ENCODE measurements around the gene CCDC157. TPM values are rescaled to one million over a fixed set of nuclear protein-coding genes. Genes with fewer than 3 reads are reported as not detected.

CCDC157 gene
- total RNA-seq, 6 experiments from 2014 or later = 0.54 to 2.9 (median 0.86) TPM

- intact Hi-C loops (cut with DNase I) = loop anchor here (10.0 kb wide), 2 partner anchors 122 to 282 kb away; partner anchors contain the start of gene OSM (in 1 of the 2)
- H3K36me3 ChIP-seq = no peaks in the 10 kb centered on the region
- peak within 1 kb of the TSS; percentile 56 to 68 (median 57) for H3K4me3 ChIP-seq
- H3K4me1 ChIP-seq = peaks cover 0 to 13% (median 6%) of the 10 kb centered on the region in 4 donors
- TF ChIP-seq POLR2A (IDR thresholded peaks at IDR 0.05) = no peak
- peak; percentile 92 to 98 (median 93) for TF ChIP-seq CTCF (IDR thresholded peaks at IDR 0.05)
- no peaks in the 10 kb centered on the region for H3K27me3 ChIP-seq
- peak within 1 kb of the TSS in 1 of 3 donors; percentile 40 for H3K27ac ChIP-seq
- ATAC-seq (peak; percentile 84 to 94 (median 89)), DNase-seq (peak; percentile 87 to 88 (median 88))
- WGBS (ENCODE audit: insufficient coverage, low coverage, low lambda C conversion rate, missing lambda C conversion rate) = 0% methylated on average over 23 of the region's 95 CpGs
- H3K9me3 ChIP-seq = no peaks in the 10 kb centered on the region
These were observed 30.4 kb downstream of the CCDC157 start, which contains the start of gene RNF215 for GRCh38 chr22:30386960-30387827. Gene RNF215 (minus strand): TSS chr22:30387411. CDS start chr22:30387313, 98 bp downstream.

DNA sequence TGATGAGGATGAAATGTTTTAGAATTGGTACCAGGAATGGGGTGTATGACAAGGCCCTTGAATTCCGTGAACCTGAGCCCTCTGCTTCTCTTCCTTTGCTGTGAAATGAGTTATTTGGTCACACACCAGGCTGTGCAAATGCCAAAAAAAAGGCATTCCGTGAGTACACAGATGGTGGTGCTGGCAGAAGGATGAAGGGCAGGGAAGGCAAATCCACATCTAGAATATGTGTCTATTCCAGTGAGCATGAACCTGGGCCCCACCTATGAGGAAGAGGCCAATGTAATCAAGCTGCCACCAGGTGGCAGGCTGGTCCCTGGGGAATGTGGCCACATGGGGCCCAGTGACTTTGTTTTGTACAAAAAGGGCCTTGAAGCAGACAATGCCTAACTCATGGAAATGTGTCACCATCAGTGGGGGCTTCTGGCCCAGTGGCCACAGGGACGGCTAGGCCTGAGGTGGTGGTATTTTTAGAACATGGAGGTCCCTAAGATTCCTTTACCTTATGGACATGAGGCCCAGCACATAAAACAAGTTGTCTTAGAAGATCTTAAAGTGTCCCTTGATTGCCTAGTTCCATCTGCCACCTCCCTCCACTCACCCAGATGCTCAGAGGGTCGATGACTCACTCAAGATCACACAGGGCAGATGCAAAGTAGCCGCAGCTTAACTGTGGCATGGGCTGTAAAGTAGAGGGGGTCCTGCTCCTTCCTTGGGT is 34.3 kb downstream of the CCDC157 start:
- TF ChIP-seq CTCF (IDR thresholded peaks at IDR 0.05) = peak; percentile 91 to 96 (median 92)
- no peak for TF ChIP-seq POLR2A (IDR thresholded peaks at IDR 0.05)
- Histone ChIP-seq H3K27me3 (no peaks in the 10 kb centered on the region), H3K36me3 (no peaks in the 10 kb centered on the region), H3K9me3 (no peaks in the 10 kb centered on the region), H3K4me3 (no peak overlapping the region), H3K4me1 (peaks cover 0 to 34% (median 15%) of the 10 kb centered on the region in 4 donors), H3K27ac (peak overlapping the region in 2 of 3 donors; percentile 95 to 96)
- intact Hi-C loops (cut with DNase I) = loop anchor here (2.0 to 10.0 kb wide), 3 partner anchors 36 to 999 kb away; partner anchors contain the start of gene SEC14L3 (in 1 of the 2)
- WGBS (ENCODE audit: insufficient coverage, low coverage, low lambda C conversion rate, missing lambda C conversion rate) = 29% methylated on average over 3 of the region's 5 CpGs
- peak; percentile 78 to 83 (median 82) for DNase-seq
- peak; percentile 64 to 73 (median 68) for ATAC-seq

- peak overlapping the region in 1 of 3 donors; percentile 4 for H3K4me3 ChIP-seq
- H3K36me3 ChIP-seq = no peaks in the 10 kb centered on the region
- H3K27ac ChIP-seq = peak overlapping the region in 2 of 3 donors; percentile 95 to 96
- DNase-seq (peak; percentile 42 to 93 (median 93)), ATAC-seq (peak; percentile 22 to 84 (median 71))
- intact Hi-C loops (cut with DNase I) = loop anchor here (5.0 to 10.0 kb wide), 2 partner anchors 82 to 1000 kb away; partner anchors contain the start of gene SEC14L3 (in 1 of the 2)
- peaks cover 0 to 33% (median 16%) of the 10 kb centered on the region in 4 donors for H3K4me1 ChIP-seq
- TF ChIP-seq CTCF (IDR thresholded peaks at IDR 0.05) = no peak
- peak; percentile 13 for TF ChIP-seq POLR2A (IDR thresholded peaks at IDR 0.05)
- no peaks in the 10 kb centered on the region for H3K9me3 ChIP-seq
- no peaks in the 10 kb centered on the region for H3K27me3 ChIP-seq
- 22% methylated on average over 6 of the region's 9 CpGs for WGBS (ENCODE audit: insufficient coverage, low coverage, low lambda C conversion rate, missing lambda C conversion rate)
These were observed 36.0 kb downstream of the CCDC157 start for GRCh38 chr22:30392661-30393321.

- H3K27ac ChIP-seq = peak overlapping the region in 2 of 3 donors; percentile 95 to 96
- DNase-seq = no peak
- H3K36me3 ChIP-seq = no peaks in the 10 kb centered on the region
- intact Hi-C loops (cut with DNase I) = loop anchor here (5.0 to 10.0 kb wide), 2 partner anchors 82 to 1001 kb away; partner anchors contain the start of gene SEC14L3 (in 1 of the 2)
- no peaks in the 10 kb centered on the region for H3K27me3 ChIP-seq
- WGBS (ENCODE audit: insufficient coverage, low coverage, low lambda C conversion rate, missing lambda C conversion rate) = 38% methylated on average over 3 of the region's 7 CpGs
- H3K4me1 ChIP-seq = peaks cover 0 to 33% (median 16%) of the 10 kb centered on the region in 4 donors
- H3K9me3 ChIP-seq = no peaks in the 10 kb centered on the region
- H3K4me3 ChIP-seq = no peak overlapping the region
- TF ChIP-seq CTCF (IDR thresholded peaks at IDR 0.05) (no peak), POLR2A (IDR thresholded peaks at IDR 0.05) (no peak)
- ATAC-seq = peak in 1 of 4 donors; percentile 0
These were observed 36.5 kb downstream of the CCDC157 start for GRCh38 chr22:30393322-30393680.

All from right lobe of liver (tissue), 6 donors.